Measurements from ENCODE around the gene LCNL1.

LCNL1 gene

DNA sequence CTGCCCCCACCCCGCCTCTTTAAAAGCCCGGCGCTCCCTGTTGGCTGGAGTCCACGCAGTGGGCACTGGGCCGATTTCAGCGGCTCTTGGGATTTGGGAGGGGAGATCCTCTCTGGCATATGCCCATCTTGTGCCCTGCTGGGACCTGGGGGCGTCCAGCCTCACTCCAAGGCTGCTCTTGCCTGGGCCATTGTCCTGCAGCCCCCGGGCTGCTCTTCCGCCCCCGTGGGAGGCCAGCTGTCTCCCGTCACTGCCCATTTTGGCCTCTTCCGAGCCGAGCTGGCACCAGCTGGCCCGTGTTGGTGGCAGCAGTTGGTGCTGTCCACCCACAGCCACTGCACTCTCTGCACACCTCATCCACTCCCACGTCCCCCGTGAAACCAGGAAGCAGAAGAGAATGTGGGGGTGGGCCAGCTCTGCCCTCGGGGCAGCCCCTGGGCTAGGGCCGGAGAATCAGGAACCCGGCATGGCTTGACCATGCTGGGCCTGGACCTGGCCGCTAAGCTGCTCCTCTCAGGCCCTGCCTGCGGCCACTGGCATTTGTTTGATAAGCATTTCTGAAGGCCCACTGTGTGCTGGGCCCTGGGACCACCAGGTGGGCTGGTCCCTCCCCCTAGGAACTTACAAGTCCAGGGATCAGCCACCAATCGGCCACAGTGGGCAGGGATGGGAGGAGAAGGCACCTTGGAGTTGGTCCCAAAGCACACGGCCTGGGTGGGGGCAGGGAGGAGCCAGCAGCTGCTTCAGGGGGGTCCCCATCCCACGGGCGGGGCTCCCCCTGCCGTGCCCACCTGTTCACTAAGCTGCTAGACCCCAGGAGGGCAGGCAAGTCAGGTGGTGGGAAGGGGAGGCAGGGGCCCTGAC, 35.5 kb upstream of the LCNL1 start:
- peak; percentile 60 for DNase-seq (ENCODE audit: low spot score)

DNA sequence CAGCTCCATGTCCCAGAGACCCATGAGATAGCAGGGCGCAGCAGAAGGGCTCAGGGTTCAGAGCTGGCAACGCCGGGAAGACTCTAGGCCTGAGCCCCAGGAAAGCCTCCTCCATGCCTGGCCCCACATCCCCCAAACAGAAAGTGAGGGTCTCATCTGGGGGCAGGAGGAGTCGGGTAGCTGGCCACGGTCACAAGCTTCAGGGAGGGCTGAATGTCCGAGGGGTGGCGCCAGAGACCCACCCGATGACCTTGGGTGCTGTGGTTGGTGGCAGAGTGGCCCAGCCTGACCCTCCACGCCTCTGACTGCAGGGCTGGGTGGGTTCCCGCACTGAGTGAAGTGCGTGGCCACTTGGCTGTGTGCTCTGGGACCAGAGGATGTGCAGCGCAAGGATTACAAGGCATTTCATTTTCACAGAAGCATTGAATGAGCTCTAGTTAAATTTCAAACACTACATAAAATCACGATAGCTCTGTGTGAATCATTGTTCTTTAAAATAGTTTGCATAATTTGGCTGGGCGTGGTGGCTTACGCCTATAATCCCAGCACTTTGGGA, 34.8 kb upstream of the LCNL1 start:
- peak; percentile 79 for DNase-seq (ENCODE audit: low spot score)

DNA sequence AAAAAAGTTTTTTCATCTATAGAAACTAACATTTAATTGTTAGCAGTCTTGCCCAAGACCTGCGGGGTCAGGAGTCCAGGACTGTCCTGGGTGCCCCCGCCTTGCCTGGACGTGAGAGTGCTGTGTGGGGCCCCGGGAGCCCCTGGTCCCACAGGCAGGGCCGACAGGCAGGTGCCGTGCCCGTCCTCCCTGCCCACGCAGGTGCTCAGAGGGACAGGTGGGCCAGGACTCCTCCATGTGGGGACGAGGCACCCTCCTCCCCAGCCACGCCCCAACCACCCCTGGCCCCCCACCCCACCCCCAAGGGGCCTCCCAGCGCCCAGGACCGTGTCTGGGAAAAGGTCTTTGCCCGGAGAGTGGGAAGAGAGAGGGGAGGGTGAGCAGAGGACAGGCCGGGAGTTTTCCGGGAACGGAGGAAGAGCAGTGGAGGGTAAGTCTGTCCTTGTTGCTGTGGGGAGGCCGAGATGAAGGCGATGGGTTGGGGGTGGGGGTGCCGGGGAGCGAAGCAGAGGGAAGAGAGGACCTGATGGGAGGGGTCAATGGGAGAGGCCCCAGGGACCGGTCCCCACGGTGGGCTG, 33.5 kb upstream of the LCNL1 start:
- no peak for DNase-seq (ENCODE audit: low spot score)

DNA sequence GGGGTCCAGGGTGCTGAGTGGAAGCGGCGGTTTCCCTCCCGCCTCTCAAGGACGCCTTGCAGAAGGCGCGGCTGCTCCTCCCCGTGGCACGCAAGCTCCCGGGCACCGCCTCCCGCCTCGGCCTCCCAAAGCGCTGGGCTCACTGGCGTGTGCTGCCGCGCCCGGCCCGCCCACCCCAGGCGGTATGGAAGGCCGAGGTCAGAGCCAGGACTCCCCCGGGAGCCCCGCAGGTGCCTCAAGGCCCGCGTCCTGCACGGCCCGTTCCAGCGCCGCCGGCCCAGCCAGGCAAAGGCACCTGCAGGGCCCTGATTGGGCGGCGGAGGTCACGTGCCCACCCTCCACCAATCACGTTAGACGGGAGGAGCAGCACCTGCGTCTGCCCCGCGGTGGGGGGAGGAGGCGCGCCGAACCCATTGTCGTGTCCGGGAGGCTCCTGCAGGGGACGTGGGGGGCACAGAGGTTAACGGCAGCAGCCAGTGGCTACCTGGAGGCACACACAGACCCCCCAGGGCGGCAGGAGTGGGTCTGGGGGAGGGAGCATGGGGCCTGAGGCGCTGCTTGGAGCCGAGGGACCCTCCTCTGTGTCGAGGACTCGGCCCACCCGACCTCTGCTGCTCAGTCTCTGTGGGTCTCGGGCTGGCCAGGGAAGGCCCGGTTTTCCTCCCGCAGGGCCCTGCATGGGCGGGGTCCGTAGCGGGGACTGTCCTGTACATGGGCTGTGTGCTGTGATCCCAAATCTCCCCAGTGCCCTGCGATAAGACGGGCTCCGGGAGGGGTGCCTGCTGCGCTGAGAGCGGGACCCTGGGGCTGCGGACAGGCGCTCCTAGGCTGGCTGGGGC, 32.8 kb upstream of the LCNL1 start:
- DNase-seq (ENCODE audit: low spot score) = peak; percentile 93

GRCh38 chr9:136950656-136951276, 32.0 kb upstream of the LCNL1 start:
- no peak for DNase-seq (ENCODE audit: low spot score)

DNA sequence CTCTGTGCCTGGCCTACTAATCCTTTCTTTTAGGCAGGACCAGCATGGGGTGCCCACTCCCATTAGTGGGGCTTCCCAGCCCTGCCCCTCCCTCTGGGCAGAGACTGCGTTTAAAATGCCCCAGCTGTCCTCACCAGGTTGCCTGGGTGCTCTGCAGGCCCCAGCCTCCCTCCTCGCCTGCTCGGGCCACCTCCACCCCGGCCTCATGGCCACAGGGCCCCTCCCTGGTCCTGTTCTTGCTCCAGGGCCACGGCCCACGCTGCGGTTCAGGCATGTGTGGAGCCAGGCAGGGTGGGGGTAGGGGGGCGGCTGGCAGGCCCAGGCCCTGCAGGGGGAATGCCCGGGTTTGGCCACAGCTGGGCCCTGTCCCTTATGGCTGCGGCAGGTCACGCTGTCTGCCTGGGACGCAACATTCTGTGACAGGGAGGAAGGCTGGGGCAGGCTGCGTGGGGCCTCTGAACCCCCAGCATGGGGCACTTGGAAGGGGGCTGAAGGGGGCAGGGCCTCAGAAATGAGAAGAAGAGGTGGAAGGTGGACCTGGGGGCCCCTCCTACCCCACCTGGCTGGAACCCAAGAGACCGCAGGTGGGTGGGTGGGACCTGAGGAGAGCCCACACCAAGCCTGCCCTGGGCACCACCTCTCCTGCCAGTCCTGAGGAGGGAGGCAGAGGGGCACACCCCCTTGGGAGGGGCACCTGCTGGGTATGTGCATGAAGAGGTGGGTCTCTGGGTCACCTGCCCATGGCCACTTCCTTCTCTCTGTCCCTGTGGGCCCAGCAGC, 31.1 kb upstream of the LCNL1 start, which contains the start of gene LCN12:
TSS of gene LCN12 (plus strand) at position 733 of the 780 bp plus-strand sequence. CDS start 55 bp downstream, outside the sequence.
- DNase-seq (ENCODE audit: low spot score) = no peak

- no peak for DNase-seq (ENCODE audit: low spot score)
These were observed 30.4 kb upstream of the LCNL1 start for GRCh38 chr9:136952321-136952850.

DNA sequence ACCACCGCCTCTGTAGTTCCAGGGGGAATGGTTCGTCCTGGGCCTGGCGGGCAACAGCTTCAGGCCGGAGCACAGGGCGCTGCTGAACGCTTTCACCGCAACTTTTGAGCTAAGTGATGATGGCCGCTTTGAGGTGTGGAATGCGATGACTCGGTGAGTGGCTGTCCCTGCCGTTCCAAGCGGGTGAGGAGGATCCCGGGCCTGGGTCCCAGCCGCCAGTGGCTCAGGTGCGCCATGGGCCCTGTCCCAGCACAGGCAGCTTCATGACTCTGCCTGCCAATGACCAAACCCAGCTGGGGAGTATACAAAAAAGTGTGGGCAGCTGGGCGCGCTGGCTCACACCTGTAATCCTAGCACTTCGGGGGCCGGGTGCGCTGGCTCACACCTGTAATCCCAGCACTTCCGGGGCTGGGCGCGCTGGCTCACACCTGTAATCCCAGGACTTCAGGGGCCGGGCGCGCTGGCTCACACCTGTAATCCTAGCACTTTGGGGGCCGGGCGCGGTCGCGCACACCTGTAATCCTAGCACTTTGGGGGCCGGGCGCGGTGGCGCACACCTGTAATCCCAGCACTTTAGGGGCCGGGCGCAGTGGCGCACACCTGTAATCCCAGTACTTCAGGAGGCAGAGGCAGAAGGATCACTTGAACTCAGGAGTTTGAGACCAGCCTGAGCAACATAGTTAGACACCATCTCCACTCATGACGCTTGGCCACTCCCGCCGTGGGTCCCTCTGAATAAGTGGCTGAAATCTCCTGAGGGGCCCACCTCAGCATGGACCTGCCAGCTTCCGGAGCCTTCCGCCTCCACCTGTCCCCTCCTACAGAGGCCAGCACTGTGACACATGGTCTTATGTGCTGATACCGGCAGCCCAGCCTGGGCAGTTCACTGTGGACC, 29.7 kb upstream of the LCNL1 start:
- DNase-seq (ENCODE audit: low spot score) = no peak

GRCh38 chr9:136953771-136954269, 29.0 kb upstream of the LCNL1 start:
- DNase-seq (ENCODE audit: low spot score) = no peak

DNA sequence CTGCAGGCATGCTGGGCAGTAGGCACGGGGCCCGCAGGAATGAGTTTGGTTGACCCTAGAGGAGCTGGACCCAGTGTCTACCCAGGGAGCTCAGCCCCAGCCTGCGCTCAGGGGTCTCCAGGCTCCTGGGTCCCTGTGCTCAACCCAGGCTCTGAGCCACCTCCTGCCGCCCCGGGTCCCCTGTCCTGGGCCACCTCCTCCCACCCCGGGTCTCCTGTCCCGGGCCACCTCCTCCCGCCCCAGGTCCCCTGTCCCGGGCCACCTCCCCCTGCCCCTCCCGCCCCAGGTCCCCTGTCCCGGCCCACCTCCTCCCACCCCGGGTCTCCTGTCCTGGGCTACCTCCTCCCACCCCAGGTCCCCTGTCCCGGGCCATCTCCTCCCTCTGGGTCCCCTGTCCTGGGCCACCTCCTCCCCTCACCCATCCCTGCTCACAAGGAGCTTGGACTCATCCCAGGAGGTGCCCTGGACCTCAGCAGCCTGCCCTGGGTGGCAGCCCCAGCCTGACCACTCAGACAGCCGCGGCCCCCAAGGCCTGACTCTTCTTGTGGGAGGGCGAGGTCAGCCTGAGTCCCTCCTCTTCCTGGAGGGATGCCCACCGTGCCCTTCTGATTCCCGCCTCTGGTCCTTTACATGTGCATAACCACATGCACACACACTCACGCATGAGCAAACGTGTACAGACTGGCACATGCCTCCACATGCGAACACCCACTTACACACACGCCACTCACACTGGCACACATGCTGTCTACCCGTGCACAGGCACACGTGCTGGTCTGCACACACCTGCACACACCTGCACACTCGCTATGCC, 28.3 kb upstream of the LCNL1 start:
- no peak for DNase-seq (ENCODE audit: low spot score)

- no peak for DNase-seq (ENCODE audit: low spot score)
These were observed 27.4 kb upstream of the LCNL1 start for GRCh38 chr9:136955202-136955942.

GRCh38 chr9:136955943-136956335, 26.9 kb upstream of the LCNL1 start:
- DNase-seq (ENCODE audit: low spot score) = no peak

DNA sequence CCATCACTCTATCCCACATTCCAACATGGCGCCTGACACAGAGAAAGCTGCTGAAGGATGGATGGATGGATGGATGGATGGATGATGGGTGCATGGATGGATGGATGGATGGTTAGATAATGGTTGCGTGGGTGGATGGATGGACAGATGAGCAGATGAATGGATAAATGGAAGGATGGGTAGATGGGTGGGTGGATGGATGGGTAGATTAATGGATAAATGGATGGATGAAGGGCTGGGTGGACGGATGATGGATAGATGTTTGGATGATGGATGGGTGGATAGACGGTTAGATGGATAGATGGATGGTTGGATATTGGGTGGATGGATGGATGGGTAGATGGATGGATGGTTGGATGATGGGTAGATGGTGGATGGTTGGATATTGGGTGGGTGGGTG, 26.2 kb upstream of the LCNL1 start:
- DNase-seq (ENCODE audit: low spot score) = no peak

- no peak for DNase-seq (ENCODE audit: low spot score)
These were observed 25.3 kb upstream of the LCNL1 start for GRCh38 chr9:136957461-136957860.

DNA sequence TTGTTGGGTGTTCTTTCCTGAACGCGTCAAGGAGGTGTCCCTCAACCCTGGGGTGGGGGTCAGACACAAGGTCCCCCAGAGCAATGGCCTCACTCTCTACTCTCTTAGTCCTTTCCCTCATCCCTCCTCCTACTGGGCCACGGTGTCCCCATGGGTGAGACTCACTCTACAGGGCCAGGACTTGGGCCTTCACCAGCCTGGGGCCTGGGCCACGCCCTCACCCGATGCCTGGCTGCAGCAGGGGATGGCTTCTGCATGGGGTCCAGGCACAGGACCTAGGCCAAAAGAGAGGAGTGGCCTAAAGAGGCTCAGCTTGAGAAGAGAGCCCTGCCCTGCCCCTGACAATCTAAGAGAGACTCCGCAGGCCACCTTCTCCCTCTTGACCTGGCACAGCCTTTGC, 24.9 kb upstream of the LCNL1 start:
- no peak for DNase-seq (ENCODE audit: low spot score)

- DNase-seq (ENCODE audit: low spot score) = no peak
These were observed 24.3 kb upstream of the LCNL1 start for GRCh38 chr9:136958473-136958872.

GRCh38 chr9:136958898-136959850, 23.6 kb upstream of the LCNL1 start:
- DNase-seq (ENCODE audit: low spot score) = no peak

Data from pons (tissue), 1 donor.